CD4-positive, alpha-beta T cell treated with Interleukin-4 for 4 hours (primary cell): ENCODE measurements around the gene CD209.
"Not testable (repeated sequence)": the region's sequence is repeated elsewhere in the genome, so short reads cannot be mapped to it uniquely, and the experiment has no call there.

Experiments used
- DNase-seq: peaks from one replicate; pipeline ENCODE4 v3.0.0-alpha.2; 2020

Gene CD209

DNA sequence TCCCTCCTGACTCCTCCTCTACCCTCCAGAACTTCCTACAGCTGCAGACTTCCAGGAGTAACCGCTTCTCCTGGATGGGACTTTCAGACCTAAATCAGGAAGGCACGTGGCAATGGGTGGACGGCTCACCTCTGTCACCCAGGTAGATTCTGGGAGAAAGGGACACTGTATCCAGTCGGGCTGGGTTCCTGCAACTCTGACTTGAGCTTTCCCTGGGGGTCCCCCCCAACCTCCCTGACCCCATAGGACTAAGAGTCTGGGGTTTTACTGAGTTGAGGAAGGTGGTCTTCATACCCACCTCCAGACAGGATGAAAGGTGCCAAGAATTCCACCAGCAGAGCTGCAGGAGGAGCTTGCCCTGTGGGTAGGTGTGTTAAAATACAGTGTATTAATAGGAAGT, 20.2 kb upstream of the CD209 start:
- DNase-seq, result no peak

- no peak for DNase-seq
These were observed 19.2 kb upstream of the CD209 start for GRCh38 chr19:7766535-7766934.

DNA sequence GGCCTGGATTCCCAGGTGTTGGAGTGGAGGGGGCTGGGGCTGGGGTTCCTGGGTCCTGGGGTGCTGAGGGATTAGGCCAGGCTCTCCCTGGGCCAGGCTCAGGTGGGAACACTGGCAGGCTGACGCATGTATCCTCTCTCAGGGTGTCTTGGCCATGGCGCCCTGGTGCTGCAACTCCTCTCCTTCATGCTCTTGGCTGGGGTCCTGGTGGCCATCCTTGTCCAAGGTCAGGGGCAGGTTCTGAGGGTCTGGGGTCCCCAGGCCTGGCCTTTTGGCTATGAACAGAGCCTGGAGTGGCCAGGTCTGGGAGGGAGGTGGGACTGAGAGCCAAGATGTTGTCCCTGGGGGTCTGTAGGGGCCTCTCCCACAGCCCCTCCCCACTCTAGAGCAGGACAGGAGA, 17.7 kb upstream of the CD209 start:
- DNase-seq, result not testable (repeated sequence)

- not testable (repeated sequence) for DNase-seq
These were observed 16.8 kb upstream of the CD209 start for GRCh38 chr19:7764157-7764556.

DNA sequence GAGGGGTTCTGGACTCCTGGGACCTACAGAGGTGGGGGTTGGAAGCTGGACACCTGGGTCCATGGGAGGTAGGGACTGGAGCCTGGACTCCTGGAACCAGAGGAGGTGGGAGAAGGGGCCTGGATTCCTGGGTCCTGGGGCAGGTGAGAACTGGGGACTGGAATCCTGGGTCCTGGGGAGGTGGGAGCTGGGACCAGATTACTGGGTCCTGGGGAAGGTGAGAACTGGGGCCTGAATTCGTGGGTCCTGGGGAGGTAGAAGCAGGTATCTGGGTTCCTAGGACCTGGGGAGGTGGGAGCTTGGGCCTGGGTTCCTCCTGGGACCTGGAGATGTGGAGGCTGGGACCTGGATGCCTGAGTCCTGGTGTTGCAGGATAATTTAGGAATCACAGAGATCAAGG, 16.4 kb upstream of the CD209 start:
- DNase-seq, result no peak

GRCh38 chr19:7762719-7763293, 15.5 kb upstream of the CD209 start, which contains the start of gene CLEC4M:
TSS of gene CLEC4M (plus strand) at chr19:7763243. CDS start at chr19:7763267, 24 bp downstream.
- DNase-seq, result no peak

DNA sequence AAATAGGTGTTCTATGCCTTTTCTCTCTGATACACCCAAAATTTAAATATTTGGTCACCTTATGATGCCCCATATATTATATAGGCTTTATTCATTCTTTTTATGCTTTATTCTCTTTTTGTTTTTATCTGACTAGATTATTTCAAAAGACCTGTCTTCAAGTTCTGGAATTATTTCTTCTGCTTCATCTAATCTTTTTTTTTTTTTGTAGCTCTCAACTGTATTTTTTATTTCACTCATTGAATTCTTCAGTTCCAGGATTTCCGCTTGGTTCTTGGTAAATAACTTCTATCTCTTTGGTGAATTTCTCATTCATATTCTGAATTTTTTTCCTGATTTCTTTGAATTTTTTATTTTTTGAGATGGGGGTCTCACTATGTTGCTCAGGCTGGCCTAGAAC, 11.8 kb upstream of the CD209 start:
- no peak for DNase-seq

DNA sequence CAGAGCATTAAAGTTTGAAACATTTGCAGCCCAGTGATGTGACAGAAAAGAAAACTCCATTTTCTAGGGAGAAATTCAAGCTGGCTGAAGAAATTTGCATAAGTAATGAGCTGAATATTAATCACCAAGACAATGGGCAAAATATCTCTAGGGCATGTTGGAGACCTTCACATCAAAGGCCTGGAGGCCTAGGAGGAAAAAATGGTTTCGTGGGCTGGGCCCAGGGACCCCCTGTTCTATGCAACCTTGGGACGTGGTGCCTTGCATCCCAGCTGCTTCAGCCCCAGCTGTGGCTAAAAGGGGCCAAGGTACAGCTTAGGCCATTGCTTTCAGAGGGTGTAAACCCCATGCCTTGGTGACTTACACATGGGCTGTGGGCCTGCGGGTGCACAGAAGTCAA, 10.0 kb upstream of the CD209 start:
- no peak for DNase-seq

- no peak for DNase-seq
These were observed 8.9 kb upstream of the CD209 start for GRCh38 chr19:7756258-7756657.

DNA sequence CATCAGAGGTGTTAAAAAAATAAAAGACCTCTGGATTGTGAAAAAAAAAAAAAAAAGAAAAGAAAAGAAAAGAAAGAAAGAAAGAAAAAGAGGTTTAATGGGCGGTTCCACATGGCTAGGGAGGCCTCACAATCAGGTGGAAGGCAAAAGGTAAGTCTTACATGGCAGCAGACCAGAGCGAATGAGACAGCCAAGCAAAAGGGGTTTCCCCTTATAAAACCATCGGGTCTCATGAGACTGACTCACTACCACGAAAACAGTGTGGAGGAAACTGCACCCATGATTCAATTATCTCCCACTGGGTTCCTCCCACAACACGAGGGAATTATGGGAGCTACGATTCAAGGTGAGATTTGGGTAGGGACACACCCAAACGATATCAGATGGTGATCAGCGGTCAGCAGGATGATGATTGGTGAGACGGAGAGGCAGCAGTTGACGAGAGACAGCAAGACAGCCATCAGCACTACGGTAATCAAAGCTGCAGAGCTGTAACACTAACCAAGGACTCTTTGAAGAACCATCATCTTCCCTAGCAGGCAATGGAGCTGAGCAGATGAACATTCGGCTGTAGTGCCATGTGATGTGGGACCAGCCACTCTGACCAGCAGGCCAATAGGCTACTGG, 3.9 kb upstream of the CD209 start:
- peak; percentile 64 for DNase-seq

DNA sequence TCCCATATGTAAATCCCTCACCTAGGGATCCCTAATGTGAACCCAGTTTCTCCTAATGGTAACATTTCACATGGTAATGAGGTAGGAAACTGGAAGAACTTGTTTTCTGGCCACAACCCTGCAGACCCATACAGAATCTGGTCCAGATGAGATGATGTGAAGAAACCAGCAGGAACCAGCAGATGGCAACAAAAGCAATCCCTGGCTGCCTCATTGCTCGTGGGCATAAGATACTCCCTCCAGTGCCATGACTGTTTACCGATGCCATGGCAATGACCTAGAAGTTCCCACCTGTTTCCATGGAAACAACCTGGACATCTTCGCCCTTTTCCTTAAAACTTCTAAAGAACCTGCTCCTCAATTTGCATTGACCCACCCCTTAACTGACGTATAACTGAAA, 1.4 kb upstream of the CD209 start:
- DNase-seq, result no peak

- no peak for DNase-seq
These were observed 837 bp upstream of the CD209 start for GRCh38 chr19:7748171-7748570.

DNA sequence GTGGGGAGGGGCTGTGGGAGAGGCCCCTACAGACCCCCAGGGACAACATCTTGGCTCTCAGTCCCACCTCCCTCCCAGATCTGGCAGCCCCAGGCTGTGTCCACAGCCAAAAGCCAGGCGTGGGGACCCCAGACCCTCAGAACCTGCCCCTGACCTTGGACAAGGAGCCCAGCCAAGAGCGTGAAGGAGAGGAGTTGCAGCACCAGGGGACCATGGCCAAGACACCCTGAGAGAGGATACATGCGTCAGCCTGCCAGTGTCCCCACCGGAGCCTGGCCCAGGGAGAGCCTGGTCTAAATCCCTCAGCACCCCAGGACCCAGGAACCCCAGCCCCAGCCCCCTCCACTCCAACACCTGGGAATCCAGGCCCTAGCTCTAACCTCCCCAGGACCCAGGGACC, 1.0 kb downstream of the CD209 start:
- DNase-seq, result not testable (repeated sequence)

- DNase-seq, result no peak
These were observed 2.3 kb downstream of the CD209 start for GRCh38 chr19:7744871-7745650.

GRCh38 chr19:7744199-7744786, 3.0 kb downstream of the CD209 start:
- no peak for DNase-seq

DNA sequence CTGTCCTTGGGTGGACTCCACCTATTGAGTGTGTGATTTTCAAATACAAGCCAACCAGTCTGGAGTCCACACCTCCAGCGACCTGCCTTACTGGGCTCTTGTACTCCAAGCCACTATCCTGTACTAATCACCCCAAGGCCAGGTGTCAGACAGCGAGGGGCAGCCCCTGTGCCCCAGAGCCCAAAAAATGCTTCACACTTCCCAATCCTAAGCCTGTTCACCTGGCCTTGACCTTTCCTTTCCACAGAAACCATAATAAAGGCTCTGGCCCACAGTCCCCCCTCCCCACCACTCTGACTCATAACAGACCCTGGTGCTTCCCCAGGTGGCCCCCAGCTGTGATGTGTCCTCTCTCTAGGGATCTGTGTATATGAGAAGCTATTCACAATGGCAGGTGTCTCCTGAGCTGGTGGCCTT, 3.9 kb downstream of the CD209 start:
- no peak for DNase-seq

GRCh38 chr19:7742991-7743390, 4.3 kb downstream of the CD209 start:
- no peak for DNase-seq

DNA sequence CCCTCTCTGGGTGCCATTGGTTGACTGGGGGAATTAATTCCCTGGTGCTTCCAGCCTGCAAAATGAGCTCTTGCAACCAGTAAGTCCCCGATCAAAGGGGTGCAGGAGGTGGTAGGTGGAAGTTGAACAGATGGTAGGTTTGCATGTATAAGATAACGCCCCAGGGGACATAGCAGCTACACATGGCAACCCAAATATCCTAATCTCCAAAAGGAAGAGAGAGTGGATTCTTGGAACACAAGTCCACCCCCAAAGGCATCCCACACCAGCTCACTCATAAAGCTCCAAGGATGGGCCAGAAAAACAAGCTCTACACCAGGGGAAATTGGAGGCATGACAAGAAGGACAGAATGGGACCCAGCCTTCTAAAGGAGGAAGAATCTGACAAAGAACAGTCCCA, 4.8 kb downstream of the CD209 start:
- DNase-seq, result no peak

DNA sequence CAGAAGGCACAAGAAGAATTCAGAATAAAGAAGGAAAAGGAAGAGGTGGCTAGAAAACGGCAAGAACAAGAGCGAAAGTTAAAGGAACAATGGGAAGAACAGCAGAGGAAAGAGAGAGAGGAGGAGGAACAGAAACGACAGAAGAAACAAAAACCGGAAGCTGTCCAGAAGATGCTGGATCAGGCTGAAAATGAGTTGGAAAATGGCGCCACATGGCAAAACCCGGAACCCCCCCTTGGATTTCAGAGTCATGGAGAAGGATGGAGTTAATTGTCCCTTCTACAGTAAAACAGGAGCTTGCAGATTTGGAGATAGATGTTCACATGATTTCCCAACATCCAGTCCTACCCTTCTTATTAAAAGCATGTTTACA, 6.7 kb downstream of the CD209 start:
- no peak for DNase-seq

- DNase-seq, result no peak
These were observed 7.3 kb downstream of the CD209 start for GRCh38 chr19:7739801-7740681.

- no peak for DNase-seq
These were observed 8.1 kb downstream of the CD209 start for GRCh38 chr19:7739211-7739755.

DNA sequence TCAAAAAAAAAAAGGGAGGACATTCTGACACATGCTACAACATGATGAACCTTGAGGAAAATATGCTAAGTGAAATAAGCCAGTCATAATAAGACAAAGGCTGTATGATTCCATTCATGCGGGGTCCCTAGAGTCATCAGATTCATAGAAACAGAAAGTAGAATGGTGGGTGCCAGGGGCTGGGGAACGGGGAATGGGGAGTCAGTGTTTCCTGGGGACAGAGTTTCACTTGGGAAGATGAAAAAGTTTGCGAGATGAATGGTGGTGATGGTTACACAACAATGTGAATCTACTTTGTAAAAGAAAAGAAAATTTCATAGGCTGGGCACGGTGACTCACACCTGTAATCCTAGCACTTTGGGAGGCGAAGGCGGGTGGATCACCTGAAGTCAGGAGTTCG, 9.3 kb downstream of the CD209 start:
- no peak for DNase-seq

- no peak for DNase-seq
These were observed 10.1 kb downstream of the CD209 start for GRCh38 chr19:7737215-7737614.
